Neural cell (in vitro differentiated cells): Measurements from ENCODE around the gene TEDC1.

Experiments
- CTCF ChIP-seq: fragments of 450-650 bp; IDR thresholded peaks from 2 replicates; pipeline ENCODE4 v1.5.1; 2014; ENCODE audit warnings: antibody characterized with exemption, mild to moderate bottlenecking, moderate library complexity; ENCODE audit not compliant: poor library complexity, severe bottlenecking
- EZH2 ChIP-seq: fragments of 200-600, 300-800 bp; shearing (Covaris generic), sonication (generic); IDR thresholded peaks from 2 replicates; pipeline ENCODE4 v1.6.1; 2014; ENCODE audit warnings: antibody characterized with exemption, low read length, borderline replicate concordance, mild to moderate bottlenecking; ENCODE audit not compliant: insufficient read depth, poor library complexity, severe bottlenecking
- POLR2AphosphoS5 ChIP-seq: IDR thresholded peaks from 2 replicates; pipeline ENCODE4 v1.6.1; 2012
- SMC3 ChIP-seq: fragments of 450-650 bp; conservative IDR thresholded peaks from 2 replicates; pipeline ENCODE4 v1.6.1; 2014; ENCODE audit warnings: antibody characterized with exemption, mild to moderate bottlenecking, moderate library complexity; ENCODE audit not compliant: poor library complexity

GRCh38 chr14:105473033-105473676 lies 17.9 kb upstream of the TEDC1 start:
- no peak for TF ChIP-seq CTCF
- no peak for TF ChIP-seq EZH2
- TF ChIP-seq SMC3 = no peak
- TF ChIP-seq POLR2AphosphoS5 = no peak
